PC-9 (cell line): ENCODE results near the gene METAP2. TPM values are rescaled to one million over a fixed set of nuclear protein-coding genes. Genes with fewer than 3 reads are reported as not detected.

Experiments
- BruUV-seq: library from RNA; stranded (reverse); fragments of 400-500 nt; replicated peaks from 2 replicates; lab custom pipeline; 2021; lab: Mats Ljungman, UMichigan
- CTCF ChIA-PET: fragments of 300-600 bp; sonication (Branson Sonifier 250); formaldehyde crosslinking; loops from one replicate; lab custom pipeline; 2022; ENCODE audit warnings: antibody characterized with exemption; lab: Charles Lee
- POLR2A ChIA-PET: fragments of 300-600 bp; sonication (Branson Sonifier 250); formaldehyde crosslinking; loops from one replicate; lab custom pipeline; 2022; ENCODE audit warnings: antibody characterized with exemption; ENCODE audit not compliant: unreplicated experiment; lab: Charles Lee
- DNase-seq, 2 experiments: peaks; one replicate each; pipeline versions ENCODE4 v3.0.0 to v3.0.0-alpha.2; 2015 to 2022; ENCODE audit warnings: mixed read lengths in 1 of 2
- H2AFZ ChIP-seq: fragments of 200-600 bp; sonication (generic); 2 replicates; pipeline ENCODE4 v1.8.1; 2017; ENCODE audit warnings: antibody characterized with exemption
- H3F3A ChIP-seq: fragments of 200-600 bp; sonication (generic); 2 replicates; pipeline ENCODE4 v1.8.1; 2017; ENCODE audit warnings: antibody characterized with exemption, mild to moderate bottlenecking, low read depth; ENCODE audit not compliant: insufficient read depth
- H3K27ac ChIP-seq: fragments of 200-600 bp; sonication (generic); 2 replicates; pipeline ENCODE4 v1.6.1; 2016; ENCODE audit warnings: mixed run types
- H3K27me3 ChIP-seq: fragments of 200-600 bp; sonication (generic); 2 replicates; pipeline ENCODE4 v1.6.1; 2016; ENCODE audit warnings: low read depth, mixed run types; ENCODE audit not compliant: insufficient read depth
- H3K36me3 ChIP-seq: fragments of 200-600 bp; sonication (generic); 2 replicates; pipeline ENCODE4 v1.6.1; 2016; ENCODE audit warnings: low read depth, mixed run types
- H3K4me1 ChIP-seq: fragments of 200-600 bp; sonication (generic); replicated peaks from 2 replicates; pipeline ENCODE4 v1.6.1; 2016; ENCODE audit warnings: mixed run types; ENCODE audit not compliant: insufficient read depth
- H3K4me2 ChIP-seq: fragments of 200-600 bp; sonication (generic); 2 replicates; pipeline ENCODE4 v1.6.1; 2017; ENCODE audit warnings: mixed run types
- H3K4me3 ChIP-seq: fragments of 200-600 bp; sonication (generic); 2 replicates; pipeline ENCODE4 v1.6.1; 2016; ENCODE audit warnings: mixed run types
- H3K79me2 ChIP-seq: fragments of 200-600 bp; sonication (generic); 2 replicates; pipeline ENCODE4 v1.6.1; 2017; ENCODE audit warnings: low read depth, mixed run types
- H3K9me2 ChIP-seq: fragments of 200-600 bp; sonication (generic); 2 replicates; pipeline ENCODE4 v1.8.1; 2017; ENCODE audit warnings: mild to moderate bottlenecking; ENCODE audit not compliant: insufficient read depth
- H3K9me3 ChIP-seq: fragments of 200-600 bp; sonication (generic); 2 replicates; pipeline ENCODE4 v1.8.1; 2016; ENCODE audit warnings: low read depth; ENCODE audit not compliant: insufficient read depth
- H4K20me1 ChIP-seq: fragments of 200-600 bp; sonication (generic); 2 replicates; pipeline ENCODE4 v1.8.1; 2017; ENCODE audit not compliant: insufficient read depth
- CTCF ChIP-seq: fragments of 200-600 bp; sonication (generic); conservative IDR thresholded peaks from 2 replicates; pipeline ENCODE4 v1.6.1; 2017; ENCODE audit warnings: mixed run types, antibody characterized with exemption, mild to moderate bottlenecking, moderate library complexity
- EZH2 ChIP-seq: fragments of 200-600 bp; sonication (generic); IDR thresholded peaks from 2 replicates; pipeline ENCODE4 v1.8.0; 2017; ENCODE audit warnings: antibody characterized with exemption, low read depth
- intact Hi-C: fragments of 100-400 bp; cut with micrococcal nuclease; formaldehyde crosslinking; loops from one replicate; pipeline ENCODE4 v1.10.0; 2022; ENCODE audit not compliant: unreplicated experiment
- total RNA-seq: library from RNA; stranded (reverse); gene quantifications from 2 replicates; pipeline ENCODE4 v1.2.3, GENCODE V29; 2021

Gene METAP2
- total RNA-seq, 1 experiment from 2014 or later = 93.8 TPM

GRCh38 chr12:95506707-95507523, 33.0 kb downstream of the METAP2 start:
- intact Hi-C loops = no loop called here
- no peak overlapping the region for H3K4me3 ChIP-seq
- H3K4me2 ChIP-seq = no peak overlapping the region
- DNase-seq = no peak
- no peaks in the 10 kb centered on the region for H3K27me3 ChIP-seq
- CTCF ChIA-PET = no interaction called here
- H3K4me1 ChIP-seq = no peaks in the 10 kb centered on the region
- H2AFZ ChIP-seq = no peak overlapping the region
- BruUV-seq = no TSS peak
- H3K27ac ChIP-seq = no peak overlapping the region
- peaks cover 41% of the 10 kb centered on the region for H3K36me3 ChIP-seq
- no peaks in the 10 kb centered on the region for H4K20me1 ChIP-seq
- peaks cover 6% of the 10 kb centered on the region; the same call in 1 of the 2 replicates for H3K79me2 ChIP-seq
- no peaks in the 10 kb centered on the region for H3K9me2 ChIP-seq
- no peaks in the 10 kb centered on the region for H3K9me3 ChIP-seq
- TF ChIP-seq EZH2 = no peak
- POLR2A ChIA-PET = no interaction called here
- no peaks in the 10 kb centered on the region for H3F3A ChIP-seq

GRCh38 chr12:95509300-95509699, 35.3 kb downstream of the METAP2 start:
- intact Hi-C loops = no loop called here

DNA sequence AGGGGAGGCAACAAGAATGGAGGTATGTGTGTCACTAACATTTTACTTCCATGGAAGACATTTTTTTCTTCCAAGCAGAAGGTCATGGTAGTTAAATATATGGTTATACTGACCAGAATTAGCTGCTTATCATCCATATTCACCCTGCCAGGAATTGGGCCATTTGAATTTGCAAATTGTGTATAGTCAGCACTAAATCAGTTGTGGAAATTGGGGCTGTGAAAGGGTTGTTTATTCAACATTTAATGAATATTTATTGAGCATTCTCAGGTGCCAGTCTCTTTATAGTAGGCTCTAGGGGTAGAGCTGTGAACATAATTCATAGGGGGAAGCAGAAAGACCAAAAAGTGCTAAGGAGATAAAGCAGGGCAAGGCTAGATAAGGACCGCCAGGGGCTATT, 38.0 kb downstream of the METAP2 start:
- DNase-seq = no peak
- no peak for TF ChIP-seq CTCF
- no peak for TF ChIP-seq EZH2
- no TSS peak for BruUV-seq
- ChIA-PET POLR2A (no interaction called here), CTCF (no interaction called here)
- Histone ChIP-seq H3F3A (no peaks in the 10 kb centered on the region), H3K27me3 (no peaks in the 10 kb centered on the region), H3K9me3 (no peaks in the 10 kb centered on the region), H3K9me2 (no peaks in the 10 kb centered on the region), H3K4me3 (no peak overlapping the region), H3K27ac (no peak overlapping the region), H3K36me3 (peaks cover 39% of the 10 kb centered on the region), H2AFZ (no peak overlapping the region), H4K20me1 (no peaks in the 10 kb centered on the region), H3K79me2 (peaks cover 6% of the 10 kb centered on the region; the same call in 1 of the 2 replicates), H3K4me1 (no peaks in the 10 kb centered on the region), H3K4me2 (no peak overlapping the region)
- intact Hi-C loops = no loop called here

More at GRCh38 chr12:95509300-95509699, 35.3 kb downstream of the METAP2 start:
- no peaks in the 10 kb centered on the region for H3K9me2 ChIP-seq
- ChIA-PET CTCF (interaction anchor here (0.6 kb wide), 3 partner anchors 25 to 488 kb away, joined by 3 to 6 read pairs (median 4); no protein-coding TSS in a partner anchor), POLR2A (no interaction called here)
- TF ChIP-seq EZH2 (no peak), CTCF (no peak)
- H3K27me3 ChIP-seq = no peaks in the 10 kb centered on the region
- no peak overlapping the region for H3K4me2 ChIP-seq
- no peaks in the 10 kb centered on the region for H4K20me1 ChIP-seq
- DNase-seq = no peak
- H3K27ac ChIP-seq = no peak overlapping the region
- no peak overlapping the region for H3K4me3 ChIP-seq
- H3K4me1 ChIP-seq = no peaks in the 10 kb centered on the region
- no TSS peak for BruUV-seq
- H3K79me2 ChIP-seq = peaks cover 6% of the 10 kb centered on the region; the same call in 1 of the 2 replicates
- H2AFZ ChIP-seq = no peak overlapping the region
- H3K9me3 ChIP-seq = no peaks in the 10 kb centered on the region
- H3F3A ChIP-seq = no peaks in the 10 kb centered on the region
- H3K36me3 ChIP-seq = peaks cover 41% of the 10 kb centered on the region
